Measurements from ENCODE around the gene TBC1D23. TPM values are rescaled to one million over a fixed set of nuclear protein-coding genes. Genes with fewer than 3 reads are reported as not detected.
"Not testable (repeated sequence)": the region's sequence is repeated elsewhere in the genome, so short reads cannot be mapped to it uniquely, and the experiment has no call there.

Gene TBC1D23
- total RNA-seq, 4 donors from 2014 or later = 15.5 to 42.5 (median 34.5) TPM

GRCh38 chr3:100319951-100320350, 59.2 kb downstream of the TBC1D23 start:
- in situ Hi-C loops (cut with MboI; ENCODE audit: low pct_ligation_motif_present in 1 of 4, low pct_unique_long_range_greater_than_20kb in 1 of 4, low sequenced_read_pairs in 3 of 4) = loop anchor here in 2 of 4 donors (10.0 to 25.0 kb wide), 2 partner anchors 267 to 275 kb away; no protein-coding TSS in a partner anchor
- TF ChIP-seq EP300 (IDR thresholded peaks at IDR 0.05; ENCODE audit: low read depth) (no peak), POLR2AphosphoS5 (IDR thresholded peaks at IDR 0.05) (no peak), CTCF (IDR thresholded peaks at IDR 0.05) (no peak), POLR2A (IDR thresholded peaks at IDR 0.05) (no peak)
- H3K4me1 ChIP-seq = peaks cover 0 to 6% (median 2%) of the 10 kb centered on the region in 4 donors
- no peak for DNase-seq
- intact Hi-C loops (cut with DNase I; ENCODE audit: low total_unique reads) = no loop called here
- H3K4me3 ChIP-seq = no peak overlapping the region
- H3K36me3 ChIP-seq = peaks cover 0 to 40% (median 15%) of the 10 kb centered on the region in 4 donors
- H3K27ac ChIP-seq = no peak overlapping the region
- H3K9me3 ChIP-seq = no peaks in the 10 kb centered on the region
- 94 to 95% methylated on average over 2 of the region's 2 CpGs for WGBS, 2 donors (ENCODE audit: low coverage in 1 of 2)
- H3K27me3 ChIP-seq = no peaks in the 10 kb centered on the region

- Histone ChIP-seq H3K4me3 (no peak overlapping the region), H3K9me3 (no peaks in the 10 kb centered on the region), H3K4me1 (no peaks in the 10 kb centered on the region), H3K27ac (no peak overlapping the region), H3K36me3 (peaks cover 0 to 40% (median 18%) of the 10 kb centered on the region in 4 donors), H3K27me3 (no peaks in the 10 kb centered on the region)
- no peak for TF ChIP-seq EP300 (IDR thresholded peaks at IDR 0.05; ENCODE audit: low read depth)
- no peak for TF ChIP-seq POLR2A (IDR thresholded peaks at IDR 0.05)
- no peak for TF ChIP-seq POLR2AphosphoS5 (IDR thresholded peaks at IDR 0.05)
- no peak for TF ChIP-seq CTCF (IDR thresholded peaks at IDR 0.05)
- no peak for DNase-seq
- intact Hi-C loops (cut with DNase I; ENCODE audit: low total_unique reads) (no loop called here), in situ Hi-C loops (cut with MboI; ENCODE audit: low pct_ligation_motif_present in 1 of 4, low pct_unique_long_range_greater_than_20kb in 1 of 4, low sequenced_read_pairs in 3 of 4) (loop anchor here in 1 of 4 donors (25.0 kb wide), 1 partner anchor 263 kb away; no protein-coding TSS in a partner anchor)
These were observed 63.3 kb downstream of the TBC1D23 start for GRCh38 chr3:100324044-100324443.

- DNase-seq = no peak
- intact Hi-C loops (cut with DNase I; ENCODE audit: low total_unique reads) (no loop called here), in situ Hi-C loops (cut with MboI; ENCODE audit: low pct_ligation_motif_present in 1 of 4, low pct_unique_long_range_greater_than_20kb in 1 of 4, low sequenced_read_pairs in 3 of 4) (no loop called here)
- TF ChIP-seq POLR2A (IDR thresholded peaks at IDR 0.05) = no peak
- no peaks in the 10 kb centered on the region for H3K27me3 ChIP-seq
- no peak overlapping the region for H3K4me3 ChIP-seq
- H3K9me3 ChIP-seq = no peaks in the 10 kb centered on the region
- H3K36me3 ChIP-seq = peaks cover 0 to 30% (median 11%) of the 10 kb centered on the region in 4 donors
- H3K27ac ChIP-seq = no peak overlapping the region
- no peaks in the 10 kb centered on the region for H3K4me1 ChIP-seq
These were observed 65.0 kb downstream of the TBC1D23 start for GRCh38 chr3:100325827-100326226.

GRCh38 chr3:100327377-100327776, 66.6 kb downstream of the TBC1D23 start:
- DNase-seq; intact Hi-C loops (cut with DNase I; ENCODE audit: low total_unique reads); in situ Hi-C loops (cut with MboI; ENCODE audit: low pct_ligation_motif_present in 1 of 4, low pct_unique_long_range_greater_than_20kb in 1 of 4, low sequenced_read_pairs in 3 of 4); H3K27ac ChIP-seq; H3K4me3 ChIP-seq; H3K27me3 ChIP-seq; H3K9me3 ChIP-seq; H3K4me1 ChIP-seq: not testable (repeated sequence)
- H3K36me3 ChIP-seq = peaks cover 0 to 24% (median 6%) of the 10 kb centered on the region in 4 donors
- 85 to 96% methylated on average over 2 to 5 of the region's 5 CpGs for WGBS, 2 donors (ENCODE audit: low coverage in 1 of 2)

GRCh38 chr3:100329800-100330489, 69.2 kb downstream of the TBC1D23 start:
- in situ Hi-C loops (cut with MboI; ENCODE audit: low pct_ligation_motif_present in 1 of 4, low pct_unique_long_range_greater_than_20kb in 1 of 4, low sequenced_read_pairs in 3 of 4) = no loop called here
- Histone ChIP-seq H3K27me3 (no peaks in the 10 kb centered on the region), H3K9me3 (no peaks in the 10 kb centered on the region), H3K4me3 (no peak overlapping the region), H3K36me3 (peaks cover 0 to 11% (median 0%) of the 10 kb centered on the region in 4 donors), H3K27ac (no peak overlapping the region), H3K4me1 (peaks cover 0 to 6% (median 0%) of the 10 kb centered on the region in 4 donors)
- TF ChIP-seq CTCF (IDR thresholded peaks at IDR 0.05) = no peak
- TF ChIP-seq EP300 (IDR thresholded peaks at IDR 0.05; ENCODE audit: low read depth) = no peak
- TF ChIP-seq POLR2AphosphoS5 (IDR thresholded peaks at IDR 0.05) = no peak
- TF ChIP-seq POLR2A (IDR thresholded peaks at IDR 0.05) = no peak
- DNase-seq = no peak
- WGBS, 2 donors (ENCODE audit: low coverage in 1 of 2) = 28 to 55% methylated on average over 4 of the region's 4 CpGs
- intact Hi-C loops (cut with DNase I; ENCODE audit: low total_unique reads) = no loop called here

Measured in transverse colon (tissue), 4 donors.